GM18498 (cell line): ENCODE data around the gene DHDDS.
"Not testable (repeated sequence)": the region's sequence is repeated elsewhere in the genome, so short reads cannot be mapped to it uniquely, and the experiment has no call there.

Source experiments
- ATAC-seq: cut with Tn5 transposase; IDR thresholded peaks from one replicate; pipeline ENCODE4 v1.9.1; 2021; ENCODE audit warnings: mild to moderate bottlenecking, moderate library complexity; ENCODE audit not compliant: unreplicated experiment

Gene DHDDS

GRCh38 chr1:26474818-26475217, 42.7 kb downstream of the DHDDS start:
- no peak for ATAC-seq

- no peak for ATAC-seq
Observed at GRCh38 chr1:26475989-26476388, 43.9 kb downstream of the DHDDS start.

- ATAC-seq: no peak
Observed at GRCh38 chr1:26476958-26477357, 44.8 kb downstream of the DHDDS start.

- ATAC-seq: no peak
Observed at GRCh38 chr1:26477446-26478152, 45.5 kb downstream of the DHDDS start.

GRCh38 chr1:26478159-26478558, 46.0 kb downstream of the DHDDS start:
- ATAC-seq: no peak

- ATAC-seq: no peak
Observed at GRCh38 chr1:26478988-26479387, 46.9 kb downstream of the DHDDS start.

GRCh38 chr1:26482921-26483320, 50.8 kb downstream of the DHDDS start:
- no peak for ATAC-seq

- no peak for ATAC-seq
Observed at GRCh38 chr1:26483980-26484379, 51.9 kb downstream of the DHDDS start.

- ATAC-seq: no peak
Observed at GRCh38 chr1:26490155-26490554, 58.0 kb downstream of the DHDDS start.

- no peak for ATAC-seq
Observed at GRCh38 chr1:26493267-26493666, 61.1 kb downstream of the DHDDS start.

GRCh38 chr1:26493938-26494337, 61.8 kb downstream of the DHDDS start:
- no peak for ATAC-seq

- ATAC-seq: no peak
Observed at GRCh38 chr1:26496861-26497260, 64.7 kb downstream of the DHDDS start.

GRCh38 chr1:26498894-26499293, 66.8 kb downstream of the DHDDS start:
- no peak for ATAC-seq

- peak; percentile 74 for ATAC-seq
Observed at GRCh38 chr1:26500488-26501175, 68.5 kb downstream of the DHDDS start.

GRCh38 chr1:26510711-26511110, 78.6 kb downstream of the DHDDS start:
- not testable (repeated sequence) for ATAC-seq

- not testable (repeated sequence) for ATAC-seq
Observed at GRCh38 chr1:26515836-26516235, 83.7 kb downstream of the DHDDS start.

- no peak for ATAC-seq
Observed at GRCh38 chr1:26516987-26517765, 85.1 kb downstream of the DHDDS start.

- ATAC-seq: no peak
Observed at GRCh38 chr1:26517766-26518049, 85.6 kb downstream of the DHDDS start.

GRCh38 chr1:26518355-26518754, 86.2 kb downstream of the DHDDS start:
- ATAC-seq: no peak

- no peak for ATAC-seq
Observed at GRCh38 chr1:26520339-26520738, 88.2 kb downstream of the DHDDS start.
